IPS-NIHi11 (cell line): Measurements from ENCODE around the gene MIOX.
A peak's percentile ranks its signal among the peaks of the same experiment; 100 is the strongest.

ENCODE experiments used
- DNase-seq: peaks from one replicate; pipeline ENCODE4 v3.0.0; 2012; ENCODE audit warnings: mixed read lengths, low spot score

The MIOX gene

DNA sequence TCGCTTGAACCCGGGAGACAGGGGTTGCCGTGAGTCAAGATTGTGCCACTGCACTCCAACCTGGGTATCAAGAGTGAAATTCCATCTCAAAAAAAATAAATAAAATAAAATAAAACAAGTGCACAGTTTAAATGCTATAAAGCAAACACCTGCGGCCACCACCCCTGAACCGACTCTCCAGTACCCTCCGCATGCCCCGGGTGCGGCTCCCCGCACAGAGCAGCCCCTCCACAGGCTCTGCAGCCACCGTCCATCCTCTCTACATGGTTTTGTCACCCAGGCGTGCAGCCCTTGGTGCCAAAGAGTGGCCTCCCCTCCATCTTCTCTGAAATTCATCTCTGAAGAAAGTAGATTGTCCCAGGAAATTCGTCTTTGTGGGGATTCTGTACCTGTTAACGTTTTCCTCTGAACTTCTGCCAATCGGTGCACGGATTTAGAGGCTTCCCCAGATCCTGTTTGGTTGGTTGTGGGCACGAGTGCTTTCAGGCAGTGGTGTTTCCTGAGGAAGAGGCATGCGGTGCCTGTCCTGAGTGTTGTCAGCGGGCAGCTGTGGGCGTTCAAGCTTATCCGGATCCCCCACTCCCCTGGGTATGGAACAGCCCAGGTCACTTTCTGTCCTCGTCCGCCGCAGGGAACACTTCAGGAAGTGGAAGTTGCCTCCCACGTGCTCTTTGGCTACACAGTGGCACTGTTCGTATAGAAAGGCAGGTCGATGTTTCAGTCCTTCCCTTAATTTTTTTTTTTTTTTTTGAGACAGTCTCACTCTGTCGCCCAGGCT, 4.1 kb downstream of the MIOX start:
- no peak for DNase-seq

DNA sequence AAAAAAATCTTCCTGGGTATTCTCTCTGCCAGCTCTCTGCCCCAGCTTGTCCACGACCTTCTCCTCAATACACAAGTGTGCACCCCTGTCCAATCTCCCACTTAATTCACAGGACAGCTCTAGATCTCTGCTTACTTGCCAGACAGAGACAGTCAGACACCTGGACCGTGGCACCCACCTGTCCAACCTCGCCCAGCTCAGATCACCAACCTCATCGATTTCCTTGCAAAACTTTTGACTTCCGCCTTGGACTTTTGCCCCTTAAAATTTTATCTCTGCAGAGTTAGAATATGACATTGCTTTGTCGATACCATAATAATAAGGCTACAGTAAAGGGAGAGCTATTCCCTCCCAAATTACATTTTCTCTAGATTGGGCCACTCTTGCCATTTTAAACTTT, 10.4 kb downstream of the MIOX start:
- DNase-seq: no peak

GRCh38 chr22:50498322-50498890, 11.7 kb downstream of the MIOX start:
- DNase-seq: peak; percentile 82

GRCh38 chr22:50500452-50500851, 13.8 kb downstream of the MIOX start:
- DNase-seq: no peak

GRCh38 chr22:50502096-50502495, 15.4 kb downstream of the MIOX start:
- DNase-seq: no peak

GRCh38 chr22:50502628-50503474, 16.2 kb downstream of the MIOX start:
- DNase-seq: no peak

DNA sequence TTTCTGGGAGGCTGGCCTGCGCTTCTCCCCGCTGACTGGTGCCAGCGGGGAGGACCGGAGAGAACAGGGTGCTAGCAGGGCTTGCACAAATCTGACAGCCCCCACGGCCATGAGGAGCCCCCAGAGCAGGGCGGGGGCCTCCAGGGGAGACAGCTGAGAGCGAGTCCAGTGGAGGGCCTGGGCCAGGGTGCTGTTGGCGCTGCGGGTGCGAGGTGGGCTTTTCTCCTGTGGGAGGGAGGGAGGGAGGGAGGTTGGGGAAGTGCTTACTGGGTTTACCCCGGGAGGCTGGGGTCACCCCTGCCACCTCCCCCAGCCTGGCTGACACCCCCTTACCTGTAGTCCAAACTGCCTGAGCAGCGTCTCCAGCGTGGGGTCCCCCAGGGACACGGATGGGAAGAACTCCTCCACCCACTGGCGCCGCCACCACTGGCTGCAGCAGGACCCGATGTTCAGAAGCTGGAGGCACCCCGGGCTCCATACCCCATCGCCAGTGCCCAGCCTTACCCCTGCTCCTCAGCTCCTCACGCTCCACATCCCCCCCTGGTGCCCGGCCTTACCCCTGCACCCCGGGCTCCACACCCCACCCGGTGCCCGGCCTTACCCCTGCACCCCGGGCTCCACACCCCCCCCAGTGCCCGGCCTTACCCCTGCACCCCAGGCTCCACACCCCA, 17.0 kb downstream of the MIOX start:
- DNase-seq: no peak

- no peak for DNase-seq
These were observed 17.9 kb downstream of the MIOX start for GRCh38 chr22:50504369-50505211.

DNA sequence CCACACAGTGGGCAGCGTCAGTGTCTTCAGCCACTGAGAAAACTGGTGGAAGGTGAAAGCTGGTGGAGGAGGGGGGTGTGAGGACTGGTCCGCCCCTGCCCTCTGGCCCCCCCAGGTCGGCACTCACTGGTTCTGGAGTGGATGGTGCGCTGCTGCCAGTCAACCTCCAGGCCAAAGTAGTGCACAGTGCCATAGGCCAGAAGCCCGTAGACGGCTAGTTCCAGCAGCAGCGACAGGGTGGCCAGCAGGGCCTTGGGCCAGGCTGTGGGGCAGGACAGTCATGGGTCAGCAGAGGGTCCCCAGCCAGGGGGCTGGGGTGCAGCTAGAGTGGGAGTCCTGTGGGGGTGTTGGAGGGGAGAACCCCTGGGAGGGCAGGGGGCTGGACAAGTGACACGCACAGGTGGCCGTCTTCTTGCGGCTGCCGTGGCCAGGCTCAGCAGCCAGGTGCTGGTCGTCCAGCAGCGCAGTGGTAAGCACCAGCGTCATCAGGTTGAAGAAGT, 18.7 kb downstream of the MIOX start:
- DNase-seq: no peak

GRCh38 chr22:50505776-50506610, 19.3 kb downstream of the MIOX start:
- peak; percentile 28 for DNase-seq

- DNase-seq: peak; percentile 43
These were observed 20.2 kb downstream of the MIOX start for GRCh38 chr22:50506611-50507420.

GRCh38 chr22:50507421-50507990, 20.8 kb downstream of the MIOX start, which contains the start of gene LMF2:
LMF2 (minus strand) TSS chr22:50507702; CDS start chr22:50507675, 27 bp downstream.
- DNase-seq: peak; percentile 99

DNA sequence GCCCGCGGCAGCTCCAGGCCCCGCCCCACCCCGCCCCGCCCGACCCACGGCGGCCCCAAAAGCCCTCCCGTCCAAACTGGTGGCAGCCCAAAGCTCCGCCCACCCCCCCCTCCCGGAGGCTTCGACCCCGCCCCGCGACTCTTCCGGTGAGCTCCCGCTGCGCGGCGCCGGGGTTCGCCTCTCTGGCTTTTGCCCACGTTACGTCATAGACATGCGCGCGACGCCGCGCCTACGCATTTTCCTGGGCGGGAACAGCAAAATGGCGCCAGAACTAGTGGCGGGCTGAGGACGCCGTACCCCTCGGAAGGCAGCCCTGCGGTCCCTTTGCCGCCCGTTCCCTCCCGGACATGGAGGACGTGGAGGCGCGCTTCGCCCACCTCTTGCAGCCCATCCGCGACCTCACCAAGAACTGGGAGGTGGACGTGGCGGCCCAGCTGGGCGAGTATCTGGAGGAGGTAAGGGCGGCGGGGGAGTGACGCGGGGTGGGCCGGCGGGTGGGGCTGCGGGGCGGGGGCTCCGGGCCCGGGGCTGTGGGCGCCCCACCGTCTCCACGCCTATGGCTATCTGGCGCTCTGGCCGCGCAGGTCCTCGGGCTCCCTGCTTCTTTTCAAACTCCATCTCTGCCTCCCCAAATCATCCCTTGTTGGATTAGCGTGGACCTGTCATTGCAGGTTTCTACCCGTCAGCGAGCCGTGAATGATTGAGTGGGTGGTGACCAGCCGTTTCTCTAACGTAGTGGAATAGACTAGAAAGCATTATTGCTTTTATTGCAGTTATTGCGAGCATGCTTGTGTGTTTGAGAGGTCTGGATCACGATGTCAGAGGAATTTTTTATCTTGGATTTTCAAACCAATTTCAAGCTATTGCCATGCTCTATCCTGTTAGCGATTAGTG, 21.6 kb downstream of the MIOX start, which contains the start of gene NCAPH2:
NCAPH2 (plus strand) TSS at position 234 of the 894 bp plus-strand sequence; CDS start at position 348, 114 bp downstream.
- peak; percentile 100 for DNase-seq

GRCh38 chr22:50508897-50509296, 22.2 kb downstream of the MIOX start:
- no peak for DNase-seq

DNA sequence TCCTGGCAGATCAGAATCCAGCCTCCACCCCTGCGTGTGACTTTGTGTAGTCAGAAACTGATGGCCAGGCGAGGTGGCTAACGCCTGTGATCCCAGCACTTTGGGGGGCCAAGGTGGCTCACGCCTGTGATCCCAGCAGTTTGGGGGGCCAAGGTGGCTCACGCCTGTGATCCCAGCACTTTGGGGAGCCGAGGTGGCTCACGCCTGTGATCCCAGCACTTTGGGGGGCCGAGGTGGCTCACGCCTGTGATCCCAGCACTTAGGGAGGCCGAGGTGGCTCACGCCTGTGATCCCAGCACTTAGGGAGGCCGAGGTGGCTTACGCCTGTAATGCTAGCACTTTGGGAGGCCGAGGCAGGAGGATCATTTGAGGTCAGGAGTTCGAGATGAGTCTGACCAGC, 26.5 kb downstream of the MIOX start:
- no peak for DNase-seq

DNA sequence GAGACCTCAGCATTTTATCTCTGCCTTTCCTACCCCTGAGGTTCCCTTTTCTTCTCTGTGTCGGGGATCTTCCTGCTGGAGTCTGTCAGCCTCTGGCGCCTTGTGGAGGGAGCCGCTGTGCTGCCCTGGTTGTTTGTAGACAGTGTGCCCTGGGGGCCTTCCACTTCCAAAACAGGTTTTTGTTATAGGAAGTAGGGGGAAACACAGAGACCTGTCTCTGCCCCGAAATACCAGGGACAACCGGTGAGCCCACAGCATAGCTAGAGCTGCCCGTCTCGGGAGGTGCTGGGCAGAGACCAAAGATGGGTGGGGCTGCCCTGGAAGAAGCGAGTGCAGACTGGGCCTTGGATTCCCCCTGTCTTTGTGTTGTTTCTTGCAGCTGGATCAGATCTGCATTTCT, 29.4 kb downstream of the MIOX start:
- no peak for DNase-seq

GRCh38 chr22:50516891-50517290, 30.2 kb downstream of the MIOX start:
- DNase-seq: no peak
